ENCODE measurements around the gene PRKRA.

The PRKRA gene

GRCh38 chr2:178388287-178388686 lies 62.7 kb downstream of the PRKRA start:
- ChIA-PET CTCF (no interaction called here), POLR2A (no interaction called here)
- no peak for TF ChIP-seq NFRKB (IDR thresholded peaks at IDR 0.05)
- DNase-seq (ENCODE audit: extremely low spot score), result no peak

DNA sequence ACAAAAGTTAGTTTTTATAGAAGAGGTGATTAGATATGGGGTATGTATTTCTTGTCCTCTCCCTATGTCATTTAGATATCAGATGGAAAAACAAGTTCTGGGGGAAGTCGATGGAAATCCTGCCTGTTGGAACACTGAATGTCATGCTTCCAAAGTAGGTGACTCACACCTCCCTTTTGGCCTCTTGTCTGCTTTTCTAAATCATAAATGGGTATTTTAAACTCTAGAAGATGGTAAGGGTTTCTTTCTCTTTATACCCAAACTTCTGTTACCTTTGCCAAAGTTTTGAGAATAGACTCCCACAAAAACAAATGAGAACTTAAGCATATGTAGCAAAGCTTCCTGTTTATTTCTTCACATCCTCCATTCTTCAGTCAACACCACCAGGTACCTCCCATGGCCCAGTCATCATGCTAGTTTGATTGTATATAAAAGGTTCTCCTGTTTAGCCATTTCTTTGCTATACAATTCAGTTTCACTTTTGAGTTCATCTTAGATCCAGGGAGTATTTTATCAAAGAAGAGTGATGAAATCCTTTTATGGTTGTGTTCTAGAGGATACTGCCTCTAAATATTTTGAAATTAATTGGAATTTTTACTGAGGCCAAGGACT lies 63.9 kb downstream of the PRKRA start:
- ChIA-PET CTCF (no interaction called here), POLR2A (no interaction called here)
- no peak for DNase-seq (ENCODE audit: extremely low spot score)
- no peak for TF ChIP-seq NFRKB (IDR thresholded peaks at IDR 0.05)
- TF ChIP-seq L3MBTL2 (conservative IDR thresholded peaks at IDR 0.05), result no peak
- no peak for TF ChIP-seq FOXA1 (IDR thresholded peaks at IDR 0.05)
- TF ChIP-seq LEF1 (IDR thresholded peaks at IDR 0.05; ENCODE audit: borderline replicate concordance), result no peak
- TF ChIP-seq ZNF384 (IDR thresholded peaks at IDR 0.05), result no peak
- TF ChIP-seq CTBP1 (IDR thresholded peaks at IDR 0.05; ENCODE audit: borderline replicate concordance), result no peak
- TF ChIP-seq BHLHE40 (IDR thresholded peaks at IDR 0.05; ENCODE audit: borderline replicate concordance), result no peak
- TF ChIP-seq SP1 (IDR thresholded peaks at IDR 0.05), result no peak
- no peak for TF ChIP-seq FOXK2 (IDR thresholded peaks at IDR 0.05)
- no peak for TF ChIP-seq HDGF (IDR thresholded peaks at IDR 0.05; ENCODE audit: borderline replicate concordance)
- TF ChIP-seq, protein P1, sequence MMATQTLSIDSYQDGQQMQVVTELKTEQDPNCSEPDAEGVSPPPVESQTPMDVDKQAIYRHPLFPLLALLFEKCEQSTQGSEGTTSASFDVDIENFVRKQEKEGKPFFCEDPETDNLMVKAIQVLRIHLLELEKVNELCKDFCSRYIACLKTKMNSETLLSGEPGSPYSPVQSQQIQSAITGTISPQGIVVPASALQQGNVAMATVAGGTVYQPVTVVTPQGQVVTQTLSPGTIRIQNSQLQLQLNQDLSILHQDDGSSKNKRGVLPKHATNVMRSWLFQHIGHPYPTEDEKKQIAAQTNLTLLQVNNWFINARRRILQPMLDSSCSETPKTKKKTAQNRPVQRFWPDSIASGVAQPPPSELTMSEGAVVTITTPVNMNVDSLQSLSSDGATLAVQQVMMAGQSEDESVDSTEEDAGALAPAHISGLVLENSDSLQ (IDR thresholded peaks at IDR 0.05), result no peak
- TF ChIP-seq TARDBP (IDR thresholded peaks at IDR 0.05), result no peak
- no peak for TF ChIP-seq SUZ12 (IDR thresholded peaks at IDR 0.05)
- no peak for TF ChIP-seq FOXM1 (IDR thresholded peaks at IDR 0.05; ENCODE audit: borderline replicate concordance)
- TF ChIP-seq ELF4 (IDR thresholded peaks at IDR 0.05), result no peak
- TF ChIP-seq ARNT (IDR thresholded peaks at IDR 0.05), result no peak

GRCh38 chr2:178385595-178386148 lies 65.3 kb downstream of the PRKRA start:
- ChIA-PET CTCF (no interaction called here), POLR2A (no interaction called here)
- TF ChIP-seq L3MBTL2 (conservative IDR thresholded peaks at IDR 0.05) (no peak), NFRKB (IDR thresholded peaks at IDR 0.05) (no peak), HDGF (IDR thresholded peaks at IDR 0.05; ENCODE audit: borderline replicate concordance) (no peak), SUZ12 (IDR thresholded peaks at IDR 0.05) (no peak), FOXK2 (IDR thresholded peaks at IDR 0.05) (no peak)
- TF ChIP-seq, protein P1 (IDR thresholded peaks at IDR 0.05), result no peak

GRCh38 chr2:178383718-178384117 lies 67.3 kb downstream of the PRKRA start:
- no peak for DNase-seq (ENCODE audit: extremely low spot score)
- POLR2A ChIA-PET, result no interaction called here
- no peak for TF ChIP-seq ARNT (IDR thresholded peaks at IDR 0.05)
- no peak for TF ChIP-seq LEF1 (IDR thresholded peaks at IDR 0.05; ENCODE audit: borderline replicate concordance)
- no peak for TF ChIP-seq NFRKB (IDR thresholded peaks at IDR 0.05)
- TF ChIP-seq FOXM1 (IDR thresholded peaks at IDR 0.05; ENCODE audit: borderline replicate concordance), result no peak
- no peak for TF ChIP-seq BHLHE40 (IDR thresholded peaks at IDR 0.05; ENCODE audit: borderline replicate concordance)
- TF ChIP-seq HDGF (IDR thresholded peaks at IDR 0.05; ENCODE audit: borderline replicate concordance), result no peak
- TF ChIP-seq SUZ12 (IDR thresholded peaks at IDR 0.05), result no peak
- no peak for TF ChIP-seq TARDBP (IDR thresholded peaks at IDR 0.05)
- no peak for TF ChIP-seq ZNF384 (IDR thresholded peaks at IDR 0.05)
- no peak for TF ChIP-seq CTBP1 (IDR thresholded peaks at IDR 0.05; ENCODE audit: borderline replicate concordance)
- TF ChIP-seq L3MBTL2 (conservative IDR thresholded peaks at IDR 0.05), result no peak
- TF ChIP-seq ELF4 (IDR thresholded peaks at IDR 0.05), result no peak
- no peak for TF ChIP-seq SP1 (IDR thresholded peaks at IDR 0.05)
- TF ChIP-seq, protein P1 (IDR thresholded peaks at IDR 0.05), result no peak
- no peak for TF ChIP-seq FOXA1 (IDR thresholded peaks at IDR 0.05)
- no peak for TF ChIP-seq FOXK2 (IDR thresholded peaks at IDR 0.05)
- CTCF ChIA-PET, result no interaction called here

More at GRCh38 chr2:178385595-178386148, 65.3 kb downstream of the PRKRA start:
- no peak for DNase-seq (ENCODE audit: extremely low spot score)

All from HEK293T (cell line).